ENCODE measurements around the gene TMEM107.
A peak's percentile ranks its signal among the peaks of the same experiment; 100 is the strongest.

The TMEM107 gene

GRCh38 chr17:8160224-8160577 lies 16.0 kb downstream of the TMEM107 start:
- no peak overlapping the region for H3K4me3 ChIP-seq (ENCODE audit: low read depth, low read length)
- CTCF ChIA-PET: interaction anchor here (1.7 to 8.6 kb wide), 9 partner anchors 9 to 100 kb away, joined by 5 to 41 read pairs (median 25); partner anchors contain the start of genes ALOXE3, HES7 and PER1
- no peak for TF ChIP-seq CTCF (IDR thresholded peaks at IDR 0.05; ENCODE audit: insufficient read depth, low read length, missing control alignments)
- POLR2A ChIA-PET: interaction anchor here (1.1 to 1.3 kb wide), 2 partner anchors 9 to 13 kb away, joined by 4 to 5 read pairs; no protein-coding TSS in a partner anchor
- DNase-seq (ENCODE audit: low read depth, low spot score): no peak

GRCh38 chr17:8159459-8160223 lies 16.5 kb downstream of the TMEM107 start:
- ChIA-PET POLR2A (interaction anchor here (1.1 to 1.6 kb wide), 3 partner anchors 8 to 14 kb away, joined by 4 to 5 read pairs (median 4); no protein-coding TSS in a partner anchor), CTCF (interaction anchor here (0.7 to 8.6 kb wide), 16 partner anchors 8 to 314 kb away, joined by 3 to 41 read pairs (median 9); partner anchors contain the start of genes ALOXE3, AURKB, HES7 and PER1)
- TF ChIP-seq CTCF (IDR thresholded peaks at IDR 0.05; ENCODE audit: insufficient read depth, low read length, missing control alignments): no peak
- H3K4me3 ChIP-seq (ENCODE audit: low read depth, low read length): no peak overlapping the region
- no peak for DNase-seq (ENCODE audit: low read depth, low spot score)

GRCh38 chr17:8159032-8159400 lies 17.2 kb downstream of the TMEM107 start:
- no peak for DNase-seq (ENCODE audit: low read depth, low spot score)
- no peak for TF ChIP-seq CTCF (IDR thresholded peaks at IDR 0.05; ENCODE audit: insufficient read depth, low read length, missing control alignments)
- ChIA-PET POLR2A (interaction anchor here (1.1 to 1.6 kb wide), 2 partner anchors 8 to 14 kb away, joined by 4 read pairs; no protein-coding TSS in a partner anchor), CTCF (interaction anchor here (0.7 to 8.6 kb wide), 20 partner anchors 9 to 314 kb away, joined by 3 to 41 read pairs (median 8); partner anchors contain the start of genes ALOXE3, AURKB and HES7)
- no peak overlapping the region for H3K4me3 ChIP-seq (ENCODE audit: low read depth, low read length)

- CTCF ChIA-PET: interaction anchor here (0.8 to 8.6 kb wide), 21 partner anchors 9 to 142 kb away, joined by 3 to 41 read pairs (median 7); partner anchors contain the start of genes ALOXE3, AURKB and HES7
Measured at GRCh38 chr17:8158267-8159031, 17.7 kb downstream of the TMEM107 start.

GRCh38 chr17:8156246-8156992 lies 19.8 kb downstream of the TMEM107 start:
- TF ChIP-seq CTCF (IDR thresholded peaks at IDR 0.05; ENCODE audit: insufficient read depth, low read length, missing control alignments): no peak
- ChIA-PET CTCF (interaction anchor here (1.2 to 8.6 kb wide), 7 partner anchors 18 to 96 kb away, joined by 3 to 41 read pairs (median 11); partner anchors contain the start of gene HES7), POLR2A (interaction anchor here (0.9 to 1.8 kb wide), 5 partner anchors 17 to 66 kb away, joined by 3 to 17 read pairs (median 3); partner anchors contain the start of gene HES7)
- DNase-seq (ENCODE audit: low read depth, low spot score): peak; percentile 100
- H3K4me3 ChIP-seq (ENCODE audit: low read depth, low read length): peak overlapping the region; percentile 70

More at GRCh38 chr17:8158267-8159031, 17.7 kb downstream of the TMEM107 start:
- DNase-seq (ENCODE audit: low read depth, low spot score): peak; percentile 21
- TF ChIP-seq CTCF (IDR thresholded peaks at IDR 0.05; ENCODE audit: insufficient read depth, low read length, missing control alignments): peak; percentile 80
- H3K4me3 ChIP-seq (ENCODE audit: low read depth, low read length): no peak overlapping the region
- POLR2A ChIA-PET: interaction anchor here (1.6 kb wide), 1 partner anchor 15 kb away, joined by 4 read pairs; no protein-coding TSS in a partner anchor
